Gastroesophageal sphincter (tissue), 3 donors: ENCODE data around the gene CD300A.

Source experiments
- EP300 ChIP-seq: sonication (generic); formaldehyde crosslinking; IDR thresholded peaks from one replicate; pipeline ENCODE4 v1.6.1; 2017; ENCODE audit warnings: antibody characterized with exemption, mild to moderate bottlenecking
- POLR2A ChIP-seq, 2 donors: fragments of 450-650 bp; IDR thresholded peaks; one replicate each; pipeline ENCODE4 v1.6.1; 2017; ENCODE audit warnings: antibody characterized with exemption in 2 of 2, mild to moderate bottlenecking in 2 of 2, moderate library complexity in 1 of 2
- POLR2AphosphoS5 ChIP-seq: sonication (generic); formaldehyde crosslinking; IDR thresholded peaks from one replicate; pipeline ENCODE4 v1.6.1; 2017; ENCODE audit warnings: antibody characterized with exemption
- TF ChIP-seq, protein P1 (sequence below), 4 experiments: fragments of 200-600 bp in 2 of 4; fragments of 450-650 bp in 2 of 4; sonication (generic) in 1 of 4; IDR thresholded peaks; one replicate each; pipeline ENCODE4 v1.5.1; 2017 to 2019; ENCODE audit warnings: antibody characterized with exemption in 4 of 4, mild to moderate bottlenecking in 2 of 4, moderate library complexity in 2 of 4

DNA sequence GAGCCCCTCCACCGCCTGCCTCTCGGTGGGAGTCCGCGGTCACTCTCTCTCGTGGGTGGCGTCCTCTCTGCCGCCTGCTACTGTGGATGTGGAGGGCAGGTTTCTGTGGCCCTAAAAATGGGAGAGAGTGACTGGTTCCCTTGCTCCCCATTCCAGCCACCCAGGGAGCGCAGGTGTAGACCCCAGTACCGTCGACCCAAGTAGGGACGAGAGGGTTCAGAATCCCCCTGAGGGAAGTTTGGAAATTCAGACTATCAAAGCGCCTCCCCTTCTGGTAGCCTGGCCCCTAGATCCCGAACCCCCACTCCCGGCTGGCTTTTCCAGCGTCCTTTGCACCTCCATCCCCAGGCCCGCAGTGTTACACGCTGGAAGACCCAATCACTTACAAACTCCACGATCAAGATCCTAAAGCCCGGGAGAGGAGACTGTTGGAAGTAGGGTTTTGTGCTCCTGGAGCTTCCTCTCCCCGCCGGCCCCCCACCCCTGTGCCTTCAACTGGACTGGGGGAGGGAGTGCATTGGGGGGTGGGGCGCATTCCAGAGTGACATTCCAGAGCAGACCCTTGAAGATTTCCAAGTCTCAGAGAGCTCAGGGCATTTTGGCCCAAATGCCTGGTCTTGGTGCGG, 33.6 kb upstream of the CD300A start:
- TF ChIP-seq, protein P1, sequence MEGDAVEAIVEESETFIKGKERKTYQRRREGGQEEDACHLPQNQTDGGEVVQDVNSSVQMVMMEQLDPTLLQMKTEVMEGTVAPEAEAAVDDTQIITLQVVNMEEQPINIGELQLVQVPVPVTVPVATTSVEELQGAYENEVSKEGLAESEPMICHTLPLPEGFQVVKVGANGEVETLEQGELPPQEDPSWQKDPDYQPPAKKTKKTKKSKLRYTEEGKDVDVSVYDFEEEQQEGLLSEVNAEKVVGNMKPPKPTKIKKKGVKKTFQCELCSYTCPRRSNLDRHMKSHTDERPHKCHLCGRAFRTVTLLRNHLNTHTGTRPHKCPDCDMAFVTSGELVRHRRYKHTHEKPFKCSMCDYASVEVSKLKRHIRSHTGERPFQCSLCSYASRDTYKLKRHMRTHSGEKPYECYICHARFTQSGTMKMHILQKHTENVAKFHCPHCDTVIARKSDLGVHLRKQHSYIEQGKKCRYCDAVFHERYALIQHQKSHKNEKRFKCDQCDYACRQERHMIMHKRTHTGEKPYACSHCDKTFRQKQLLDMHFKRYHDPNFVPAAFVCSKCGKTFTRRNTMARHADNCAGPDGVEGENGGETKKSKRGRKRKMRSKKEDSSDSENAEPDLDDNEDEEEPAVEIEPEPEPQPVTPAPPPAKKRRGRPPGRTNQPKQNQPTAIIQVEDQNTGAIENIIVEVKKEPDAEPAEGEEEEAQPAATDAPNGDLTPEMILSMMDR (IDR thresholded peaks at IDR 0.05), result no peak
- TF ChIP-seq POLR2A (IDR thresholded peaks at IDR 0.05), result no peak
- TF ChIP-seq EP300, result no peak
- TF ChIP-seq POLR2AphosphoS5, result no peak
